ENCODE data around the gene TMEM218.

TMEM218 gene

GRCh38 chr11:125052047-125052446, 59.4 kb downstream of the TMEM218 start:
- DNase-seq = no peak

- DNase-seq = no peak
These were observed 62.1 kb downstream of the TMEM218 start for GRCh38 chr11:125049164-125049792.
